Liver (tissue), 9 donors: ENCODE data around the gene NR1D1. TPM values are rescaled to one million over a fixed set of nuclear protein-coding genes. Genes with fewer than 3 reads are reported as not detected.

Source experiments
- DNase-seq: peaks from one replicate; pipeline ENCODE4 v3.0.0-alpha.2; 2017; ENCODE audit warnings: low spot score
- H3K27ac ChIP-seq, 2 donors: one replicate each; pipeline ENCODE4 v1.7.0; 2013; ENCODE audit warnings: inconsistent platforms in 2 of 2, low read length in 2 of 2, control low read depth in 1 of 2, low read depth in 1 of 2, mild to moderate bottlenecking in 1 of 2
- H3K27me3 ChIP-seq, 4 donors: one replicate each; pipeline versions ENCODE4 v1.6.1 to v1.7.0; 2013; ENCODE audit warnings: low read length in 3 of 4, inconsistent platforms in 1 of 4, mild to moderate bottlenecking in 1 of 4, moderate library complexity in 1 of 4; ENCODE audit not compliant: control insufficient read depth in 4 of 4, insufficient read depth in 4 of 4
- H3K36me3 ChIP-seq, 4 donors: one replicate each; pipeline versions ENCODE4 v1.6.1 to v1.7.0; 2013; ENCODE audit warnings: low read length in 3 of 4, mild to moderate bottlenecking in 3 of 4, low read depth in 1 of 4, moderate library complexity in 1 of 4; ENCODE audit not compliant: control insufficient read depth in 4 of 4, insufficient read depth in 3 of 4
- H3K4me1 ChIP-seq, 4 donors: one replicate each; pipeline versions ENCODE4 v1.6.1 to v1.7.0; 2013; ENCODE audit warnings: low read length in 3 of 4, mild to moderate bottlenecking in 3 of 4, moderate library complexity in 1 of 4; ENCODE audit not compliant: control insufficient read depth in 4 of 4, insufficient read depth in 4 of 4
- H3K4me3 ChIP-seq, 3 donors: one replicate each; pipeline versions ENCODE4 v1.6.1 to v1.7.0; 2013; ENCODE audit warnings: low read length in 3 of 3, control low read depth in 1 of 3, low read depth in 1 of 3, mild to moderate bottlenecking in 1 of 3
- H3K9ac ChIP-seq, 2 donors: one replicate each; pipeline ENCODE4 v1.7.0; 2013; ENCODE audit warnings: low read length in 2 of 2, mild to moderate bottlenecking in 2 of 2, moderate library complexity in 2 of 2, control low read depth in 1 of 2, low read depth in 1 of 2
- H3K9me3 ChIP-seq, 4 donors: one replicate each; pipeline versions ENCODE4 v1.6.1 to v1.7.0; 2013; ENCODE audit warnings: low read length in 3 of 4; ENCODE audit not compliant: control insufficient read depth in 4 of 4
- ATF3 ChIP-seq: IDR thresholded peaks from 2 replicates; pipeline ENCODE4 v1.6.1; 2016; ENCODE audit warnings: antibody characterized with exemption
- CTCF ChIP-seq: fragments of 150-350 bp; IDR thresholded peaks from 2 replicates; pipeline ENCODE4 v1.5.1; 2017; ENCODE audit warnings: improper control_type of control experiment, low read depth, low read length; ENCODE audit not compliant: missing input control
- EGR1 ChIP-seq, 2 donors: IDR thresholded peaks; 2 replicates each; pipeline ENCODE4 v1.6.1; 2016 to 2018; ENCODE audit warnings: antibody characterized with exemption in 2 of 2, low read depth in 2 of 2
- FOXA1 ChIP-seq: IDR thresholded peaks from 2 replicates; pipeline ENCODE4 v1.6.1; 2016; ENCODE audit warnings: antibody characterized with exemption
- FOXA2 ChIP-seq: IDR thresholded peaks from 2 replicates; pipeline ENCODE4 v1.6.1; 2016; ENCODE audit warnings: antibody characterized with exemption
- GABPA ChIP-seq, 2 donors: IDR thresholded peaks in 1 of 2; conservative IDR thresholded peaks in 1 of 2; 2 replicates each; pipeline ENCODE4 v1.6.1; 2016; ENCODE audit warnings: antibody characterized with exemption in 2 of 2, mild to moderate bottlenecking in 1 of 2, moderate library complexity in 1 of 2
- HNF4A ChIP-seq, 2 donors: conservative IDR thresholded peaks; 2 replicates each; pipeline ENCODE4 v1.6.1; 2016; ENCODE audit warnings: antibody characterized with exemption in 2 of 2, mild to moderate bottlenecking in 2 of 2
- HNF4G ChIP-seq: IDR thresholded peaks from 2 replicates; pipeline ENCODE4 v1.6.1; 2016; ENCODE audit warnings: antibody characterized with exemption
- JUND ChIP-seq, 2 donors: IDR thresholded peaks; 2 replicates each; pipeline ENCODE4 v1.6.1; 2016; ENCODE audit warnings: antibody characterized with exemption in 2 of 2
- MAX ChIP-seq: IDR thresholded peaks from 2 replicates; pipeline ENCODE4 v1.6.1; 2016; ENCODE audit warnings: antibody characterized with exemption
- NR2F2 ChIP-seq: IDR thresholded peaks from 2 replicates; pipeline ENCODE4 v1.6.1; 2016; ENCODE audit warnings: antibody characterized with exemption
- RAD21 ChIP-seq, 2 donors: IDR thresholded peaks; 2 replicates each; pipeline ENCODE4 v1.6.1; 2016; ENCODE audit warnings: antibody characterized with exemption in 2 of 2, mild to moderate bottlenecking in 2 of 2
- REST ChIP-seq: IDR thresholded peaks from 2 replicates; pipeline ENCODE4 v1.6.1; 2016; ENCODE audit warnings: antibody characterized with exemption, mild to moderate bottlenecking
- RXRA ChIP-seq, 2 donors: IDR thresholded peaks; 2 replicates each; pipeline ENCODE4 v1.6.1; 2017 to 2018; ENCODE audit warnings: antibody characterized with exemption in 2 of 2, mild to moderate bottlenecking in 1 of 2
- SP1 ChIP-seq: IDR thresholded peaks from 2 replicates; pipeline ENCODE4 v1.6.1; 2018; ENCODE audit warnings: antibody characterized with exemption, mild to moderate bottlenecking
- TAF1 ChIP-seq: conservative IDR thresholded peaks from 2 replicates; pipeline ENCODE4 v1.6.1; 2016; ENCODE audit warnings: antibody characterized with exemption, mild to moderate bottlenecking
- ZBTB33 ChIP-seq: IDR thresholded peaks from 2 replicates; pipeline ENCODE4 v1.6.1; 2016; ENCODE audit warnings: antibody characterized with exemption
- WGBS: extraction: QIAGEN DNeasy Blood & Tissue Kit; methylation state at CpG from one replicate; pipeline ENCODE4 v1.1.7; 2013; 5-methylcytosine and 5-hydroxymethylcytosine counted together
- polyA plus RNA-seq, 2 donors: library from polyadenylated mRNA; stranded (reverse) in 1 of 2; unstranded in 1 of 2; fragments of 200-250 nt in 1 of 2; fragments of >200 nt in 1 of 2; fragmentation: Nextera tagmentation in 1 of 2; extraction: Ambion mirVana in 1 of 2; gene quantifications; one replicate each; pipeline versions ENCODE4 v1.2.1 to v1.2.3, GENCODE V29; 2013 to 2015
- total RNA-seq, 2 donors: library from RNA; depleted of rRNA; stranded (reverse); fragments of >200 nt; gene quantifications; one replicate each; pipeline ENCODE4 v1.2.3, GENCODE V29; 2014
- donor health status: healthy.
- donor health status: healthy.
- donor health status: healthy.
- donor health status: healthy.
- donor health status: healthy.

NR1D1 gene
- total and polyA plus RNA-seq, 4 donors, result 0.84 to 13.7 (median 5.6) TPM

- peak overlapping the region; percentile 46 to 75 (median 51) for H3K4me3 ChIP-seq
- H3K9me3 ChIP-seq, result no peaks in the 10 kb centered on the region
- H3K9ac ChIP-seq, result peak overlapping the region; percentile 88 to 96
- no peaks in the 10 kb centered on the region for H3K27me3 ChIP-seq
- peak overlapping the region; percentile 92 to 94 for H3K27ac ChIP-seq
- peaks cover 9 to 23% (median 18%) of the 10 kb centered on the region in 4 donors for H3K36me3 ChIP-seq
- 9% methylated on average over 14 of the region's 14 CpGs for WGBS
- peaks cover 0 to 16% (median 8%) of the 10 kb centered on the region in 4 donors for H3K4me1 ChIP-seq
- TF ChIP-seq EGR1 (IDR thresholded peaks at IDR 0.05; ENCODE audit: low read depth in 2 of 2) (no peak), NR2F2 (peak; percentile 50)
- no peak for DNase-seq
Observed at GRCh38 chr17:40139566-40140058, 39.2 kb upstream of the NR1D1 start.

- no peak overlapping the region for H3K27ac ChIP-seq
- TF ChIP-seq JUND (IDR thresholded peaks at IDR 0.05), result no peak
- no peak for TF ChIP-seq RAD21 (IDR thresholded peaks at IDR 0.05)
- no peak overlapping the region for H3K9ac ChIP-seq
- H3K4me3 ChIP-seq, result no peak overlapping the region
- WGBS, result 93% methylated on average over 3 of the region's 3 CpGs
- H3K4me1 ChIP-seq, result peaks cover 0 to 8% (median 1%) of the 10 kb centered on the region in 4 donors
- H3K27me3 ChIP-seq, result no peaks in the 10 kb centered on the region
- H3K36me3 ChIP-seq, result peaks cover 11 to 39% (median 38%) of the 10 kb centered on the region in 4 donors
- H3K9me3 ChIP-seq, result no peaks in the 10 kb centered on the region
- no peak for DNase-seq
Observed at GRCh38 chr17:40135817-40136216, 35.4 kb upstream of the NR1D1 start.

- H3K27ac ChIP-seq, result no peak overlapping the region
- peaks cover 14 to 51% (median 49%) of the 10 kb centered on the region in 4 donors for H3K36me3 ChIP-seq
- 79% methylated on average over 7 of the region's 7 CpGs for WGBS
Observed at GRCh38 chr17:40134184-40134583, 33.8 kb upstream of the NR1D1 start.

More at GRCh38 chr17:40134184-40134583, 33.8 kb upstream of the NR1D1 start:
- Histone ChIP-seq H3K27me3 (no peaks in the 10 kb centered on the region), H3K9me3 (no peaks in the 10 kb centered on the region), H3K9ac (no peak overlapping the region), H3K4me3 (no peak overlapping the region), H3K4me1 (peaks cover 0 to 1% (median 0%) of the 10 kb centered on the region in 4 donors)
- no peak for DNase-seq
- TF ChIP-seq GABPA (IDR thresholded peaks at IDR 0.05 in 1 of 2, conservative IDR thresholded peaks at IDR 0.05 in 1 of 2), result no peak
- TF ChIP-seq RAD21 (IDR thresholded peaks at IDR 0.05), result no peak
- no peak for TF ChIP-seq NR2F2
- TF ChIP-seq ATF3, result no peak
- no peak for TF ChIP-seq JUND (IDR thresholded peaks at IDR 0.05)
- no peak for TF ChIP-seq REST
- no peak for TF ChIP-seq RXRA (IDR thresholded peaks at IDR 0.05)
- TF ChIP-seq EGR1 (IDR thresholded peaks at IDR 0.05; ENCODE audit: low read depth in 2 of 2), result no peak
- TF ChIP-seq FOXA1, result no peak
- TF ChIP-seq HNF4G, result no peak
- TF ChIP-seq TAF1, result no peak
- no peak for TF ChIP-seq FOXA2
- no peak for TF ChIP-seq ZBTB33
- TF ChIP-seq MAX, result no peak
- no peak for TF ChIP-seq SP1
- no peak for TF ChIP-seq CTCF
- no peak for TF ChIP-seq HNF4A (conservative IDR thresholded peaks at IDR 0.05)
